H9 (cell line): ENCODE data around the gene PROM1. TPM values are rescaled to one million over a fixed set of nuclear protein-coding genes. Genes with fewer than 3 reads are reported as not detected.

ENCODE experiments used
- DNase-seq: peaks from one replicate; pipeline ENCODE4 v3.0.0-alpha.2; 2017
- H2AFZ ChIP-seq: one replicate; pipeline ENCODE4 v1.6.1; 2013; ENCODE audit warnings: mild to moderate bottlenecking, low read length, control low read depth, moderate library complexity
- H2AK5ac ChIP-seq: 2 replicates; pipeline ENCODE4 v1.6.1; 2013; ENCODE audit warnings: low read length, control low read depth, mixed read lengths; ENCODE audit not compliant: insufficient read length
- H2BK120ac ChIP-seq: one replicate; pipeline ENCODE4 v1.6.1; 2013; ENCODE audit warnings: low read depth, mild to moderate bottlenecking, low read length, control low read depth, inconsistent platforms; ENCODE audit not compliant: poor library complexity, severe bottlenecking
- H2BK12ac ChIP-seq: 2 replicates; pipeline ENCODE4 v1.6.1; 2013; ENCODE audit warnings: low read length, control low read depth, mixed read lengths, low read depth; ENCODE audit not compliant: insufficient read length
- H2BK15ac ChIP-seq: 2 replicates; pipeline ENCODE4 v1.6.1; 2013; ENCODE audit warnings: low read depth, low read length, control low read depth
- H2BK20ac ChIP-seq: one replicate; pipeline ENCODE4 v1.6.1; 2013; ENCODE audit warnings: low read depth, mild to moderate bottlenecking, low read length, control low read depth, inconsistent platforms; ENCODE audit not compliant: poor library complexity, severe bottlenecking
- H2BK5ac ChIP-seq: 2 replicates; pipeline ENCODE4 v1.6.1; 2013; ENCODE audit warnings: low read length, control low read depth, mixed read lengths; ENCODE audit not compliant: insufficient read length
- H3K14ac ChIP-seq: 2 replicates; pipeline ENCODE4 v1.6.1; 2013; ENCODE audit warnings: low read length, control low read depth; ENCODE audit not compliant: insufficient read depth
- H3K18ac ChIP-seq: 2 replicates; pipeline ENCODE4 v1.6.1; 2013; ENCODE audit warnings: low read depth, mild to moderate bottlenecking, mixed read lengths, low read length, control low read depth; ENCODE audit not compliant: insufficient read length
- H3K23ac ChIP-seq: 2 replicates; pipeline ENCODE4 v1.6.1; 2013; ENCODE audit warnings: low read length, control low read depth, mixed read lengths, low read depth; ENCODE audit not compliant: insufficient read length
- H3K23me2 ChIP-seq: 2 replicates; pipeline ENCODE4 v1.6.1; 2013; ENCODE audit warnings: low read depth, mild to moderate bottlenecking, mixed read lengths, low read length, control low read depth; ENCODE audit not compliant: insufficient read length, poor library complexity, severe bottlenecking
- H3K27ac ChIP-seq: 2 replicates; pipeline ENCODE4 v1.5.1; 2013; ENCODE audit warnings: low read length, control low read depth, mixed read lengths, low read depth; ENCODE audit not compliant: insufficient read length
- H3K27me3 ChIP-seq: 2 replicates; pipeline ENCODE4 v1.6.1; 2013; ENCODE audit warnings: low read length, control low read depth, inconsistent platforms; ENCODE audit not compliant: insufficient read depth
- H3K4ac ChIP-seq: 2 replicates; pipeline ENCODE4 v1.6.1; 2013; ENCODE audit warnings: low read depth, mild to moderate bottlenecking, control low read depth, inconsistent platforms, low read length, moderate library complexity
- H3K4me1 ChIP-seq: 2 replicates; pipeline ENCODE4 v1.6.1; 2013; ENCODE audit warnings: low read length, control low read depth, inconsistent platforms; ENCODE audit not compliant: insufficient read depth
- H3K4me2 ChIP-seq: 2 replicates; pipeline ENCODE4 v1.6.1; 2013; ENCODE audit warnings: low read length, control low read depth, mixed read lengths; ENCODE audit not compliant: insufficient read length, insufficient read depth
- H3K56ac ChIP-seq: 2 replicates; pipeline ENCODE4 v1.6.1; 2013; ENCODE audit warnings: low read depth, mild to moderate bottlenecking, mixed read lengths, low read length, control low read depth; ENCODE audit not compliant: insufficient read length
- H3K79me1 ChIP-seq: 2 replicates; pipeline ENCODE4 v1.6.1; 2013; ENCODE audit warnings: low read depth, mild to moderate bottlenecking, moderate library complexity, low read length, control low read depth, inconsistent platforms; ENCODE audit not compliant: insufficient read depth, poor library complexity, severe bottlenecking
- H3K79me2 ChIP-seq: 2 replicates; pipeline ENCODE4 v1.6.1; 2013; ENCODE audit warnings: low read length, control low read depth, inconsistent platforms; ENCODE audit not compliant: insufficient read depth
- H3K9ac ChIP-seq: 2 replicates; pipeline ENCODE4 v1.6.1; 2013; ENCODE audit warnings: low read length, control low read depth, mixed read lengths; ENCODE audit not compliant: insufficient read length; ENCODE audit errors: extremely low read depth
- H3K9me3 ChIP-seq: one replicate; pipeline ENCODE4 v1.6.1; 2013; ENCODE audit warnings: low read depth, low read length, inconsistent platforms; ENCODE audit not compliant: control insufficient read depth
- H3T11ph ChIP-seq: one replicate; pipeline ENCODE4 v1.6.1; 2013; ENCODE audit warnings: mild to moderate bottlenecking, low read length, control low read depth, inconsistent platforms
- H4K20me1 ChIP-seq: one replicate; pipeline ENCODE4 v1.6.1; 2013; ENCODE audit not compliant: control insufficient read depth, insufficient read length, insufficient read depth
- H4K5ac ChIP-seq: 2 replicates; pipeline ENCODE4 v1.6.1; 2013; ENCODE audit warnings: low read depth, mild to moderate bottlenecking, mixed read lengths, low read length, control low read depth; ENCODE audit not compliant: insufficient read length
- H4K8ac ChIP-seq: replicated peaks from 2 replicates; pipeline ENCODE4 v1.6.1; 2013; ENCODE audit warnings: low read length, control low read depth, mixed read lengths, low read depth; ENCODE audit not compliant: insufficient read length
- H4K91ac ChIP-seq: 2 replicates; pipeline ENCODE4 v1.6.1; 2013; ENCODE audit warnings: low read depth, mild to moderate bottlenecking, moderate library complexity, mixed read lengths, low read length, control low read depth; ENCODE audit not compliant: insufficient read length
- H3K27ac Mint-ChIP-seq, 3 experiments: 2 replicates in 2 of 3; 3 replicates in 1 of 3; pipeline ENCODE4 v1.8.0; 2020 to 2021; ENCODE audit warnings: mixed read lengths in 3 of 3, mild to moderate bottlenecking in 1 of 3, moderate library complexity in 1 of 3
- H3K27me3 Mint-ChIP-seq: 2 replicates; pipeline ENCODE4 v1.8.0; 2021; ENCODE audit warnings: low read depth, mild to moderate bottlenecking, moderate library complexity, mixed read lengths
- H3K36me3 Mint-ChIP-seq, 3 experiments: 2 replicates in 2 of 3; 3 replicates in 1 of 3; pipeline ENCODE4 v1.8.0; 2020 to 2021; ENCODE audit warnings: low read depth in 3 of 3, mixed read lengths in 3 of 3; ENCODE audit not compliant: insufficient read depth in 1 of 3
- H3K4me1 Mint-ChIP-seq, 2 experiments: 2 replicates each; pipeline ENCODE4 v1.8.0; 2020; ENCODE audit warnings: mixed read lengths in 2 of 2
- H3K4me3 Mint-ChIP-seq, 2 experiments: 2 replicates in 1 of 2; 3 replicates in 1 of 2; pipeline ENCODE4 v1.8.0; 2020 to 2021; ENCODE audit warnings: mild to moderate bottlenecking in 2 of 2, mixed read lengths in 2 of 2, moderate library complexity in 1 of 2
- H3K9me3 Mint-ChIP-seq, 2 experiments: 2 replicates in 1 of 2; 3 replicates in 1 of 2; pipeline ENCODE4 v1.8.0; 2020; ENCODE audit warnings: mild to moderate bottlenecking in 2 of 2, mixed read lengths in 2 of 2, moderate library complexity in 1 of 2
- WGBS: extraction: QIAGEN DNeasy Blood & Tissue Kit; methylation state at CpG from one replicate; pipeline ENCODE4 v1.1.7; 2013; ENCODE audit warnings: missing lambda C conversion rate, low lambda C conversion rate, mixed read lengths; ENCODE audit not compliant: insufficient read length; ENCODE audit errors: extremely low coverage; 5-methylcytosine and 5-hydroxymethylcytosine counted together
- total RNA-seq: library from RNA; stranded (reverse); gene quantifications from 2 replicates; pipeline ENCODE4 v1.2.1, GENCODE V29; 2021
- TF ChIP-seq, protein P1 (sequence below): fragments of 200-600 bp; sonication (generic); conservative IDR thresholded peaks from 3 replicates; pipeline ENCODE4 v1.8.0; 2021; ENCODE audit warnings: antibody characterized with exemption, mild to moderate bottlenecking

PROM1 gene
- total RNA-seq, 1 experiment from 2014 or later, result 98.3 TPM

DNA sequence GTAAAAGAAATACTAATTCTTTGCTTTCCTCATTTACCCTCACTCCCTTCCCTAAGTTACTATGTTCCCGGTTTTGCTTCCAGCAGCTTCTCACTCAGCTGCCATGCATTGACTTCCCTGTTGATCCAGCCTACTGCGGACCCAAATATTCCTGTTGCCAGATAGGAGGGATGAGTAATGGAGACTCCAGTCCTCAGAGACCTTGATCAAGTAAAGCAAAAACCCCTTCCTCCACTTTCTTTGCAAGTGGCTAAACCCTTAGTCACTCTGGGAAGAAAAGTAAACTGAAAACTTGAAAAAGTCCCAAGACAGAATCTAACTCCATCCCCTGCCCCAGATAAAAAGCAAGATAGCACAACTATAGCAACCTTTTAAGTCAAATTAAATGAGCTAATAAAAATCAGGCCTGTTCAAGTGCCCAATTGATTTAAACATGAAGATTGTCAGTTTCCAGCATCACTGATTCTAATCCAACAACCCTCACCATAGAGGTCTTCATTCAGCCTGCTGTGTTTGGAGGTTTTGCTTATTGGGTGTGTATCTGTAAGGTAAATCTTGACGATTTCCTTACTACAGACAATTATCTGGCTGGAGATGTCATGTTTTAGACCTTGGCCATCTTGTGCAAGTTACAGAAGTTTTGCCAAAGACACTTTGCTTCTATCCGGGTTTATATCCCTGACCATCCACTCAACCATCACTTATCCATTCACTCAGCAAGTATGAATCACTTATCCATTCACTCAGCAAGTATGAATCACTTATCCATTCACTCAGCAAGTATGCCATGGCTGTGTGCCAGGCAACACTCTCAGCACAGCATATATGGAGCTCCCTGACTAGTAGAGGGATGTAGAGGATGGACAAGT is 162.9 kb downstream of the PROM1 start:
- no peak overlapping the region for H2BK5ac ChIP-seq
- H3T11ph ChIP-seq, result no peak overlapping the region
- H3K4me3 Mint-ChIP-seq, result no peak overlapping the region
- H3K79me1 ChIP-seq, result no peaks in the 10 kb centered on the region
- no peaks in the 10 kb centered on the region for H3K27me3 ChIP-seq
- no CpG with 5 or more reads among the region's 4 CpGs for WGBS
- H3K4me1 Mint-ChIP-seq, result no peaks in the 10 kb centered on the region
- no peak overlapping the region for H3K23ac ChIP-seq
- no peak overlapping the region for H3K4ac ChIP-seq
- no peak overlapping the region for H2AFZ ChIP-seq
- no peak overlapping the region for H2BK12ac ChIP-seq
- no peak overlapping the region for H4K91ac ChIP-seq
- TF ChIP-seq, protein P1, sequence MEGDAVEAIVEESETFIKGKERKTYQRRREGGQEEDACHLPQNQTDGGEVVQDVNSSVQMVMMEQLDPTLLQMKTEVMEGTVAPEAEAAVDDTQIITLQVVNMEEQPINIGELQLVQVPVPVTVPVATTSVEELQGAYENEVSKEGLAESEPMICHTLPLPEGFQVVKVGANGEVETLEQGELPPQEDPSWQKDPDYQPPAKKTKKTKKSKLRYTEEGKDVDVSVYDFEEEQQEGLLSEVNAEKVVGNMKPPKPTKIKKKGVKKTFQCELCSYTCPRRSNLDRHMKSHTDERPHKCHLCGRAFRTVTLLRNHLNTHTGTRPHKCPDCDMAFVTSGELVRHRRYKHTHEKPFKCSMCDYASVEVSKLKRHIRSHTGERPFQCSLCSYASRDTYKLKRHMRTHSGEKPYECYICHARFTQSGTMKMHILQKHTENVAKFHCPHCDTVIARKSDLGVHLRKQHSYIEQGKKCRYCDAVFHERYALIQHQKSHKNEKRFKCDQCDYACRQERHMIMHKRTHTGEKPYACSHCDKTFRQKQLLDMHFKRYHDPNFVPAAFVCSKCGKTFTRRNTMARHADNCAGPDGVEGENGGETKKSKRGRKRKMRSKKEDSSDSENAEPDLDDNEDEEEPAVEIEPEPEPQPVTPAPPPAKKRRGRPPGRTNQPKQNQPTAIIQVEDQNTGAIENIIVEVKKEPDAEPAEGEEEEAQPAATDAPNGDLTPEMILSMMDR, result no peak
- H2BK20ac ChIP-seq, result no peak overlapping the region
- no peak overlapping the region for H4K5ac ChIP-seq
- no peaks in the 10 kb centered on the region for H3K23me2 ChIP-seq
- no peak overlapping the region for H3K18ac ChIP-seq
- no peak overlapping the region for H3K56ac ChIP-seq
- H4K8ac ChIP-seq, result no peak overlapping the region
- no peak overlapping the region for H3K9ac ChIP-seq
- peaks cover 5% of the 10 kb centered on the region for H3K9me3 ChIP-seq
- no peak overlapping the region for H2BK120ac ChIP-seq
- H3K27ac Mint-ChIP-seq, result no peak overlapping the region
- no peak overlapping the region for H3K14ac ChIP-seq
- no peak overlapping the region for H2BK15ac ChIP-seq
- H2AK5ac ChIP-seq, result no peak overlapping the region
- H3K4me1 ChIP-seq, result no peaks in the 10 kb centered on the region
- no peak overlapping the region for H3K4me2 ChIP-seq
- no peak overlapping the region for H3K27ac ChIP-seq
- peaks cover 5% of the 10 kb centered on the region for H3K27me3 Mint-ChIP-seq
- no peaks in the 10 kb centered on the region for H4K20me1 ChIP-seq
- H3K9me3 Mint-ChIP-seq, result peaks cover 5% of the 10 kb centered on the region in 2 experiments
- peaks cover 0 to 3% (median 1%) of the 10 kb centered on the region in 3 experiments; a peak in 4 of 7 replicates for H3K36me3 Mint-ChIP-seq
- DNase-seq, result no peak
- no peaks in the 10 kb centered on the region for H3K79me2 ChIP-seq
